AG09319 (cell line): Measurements from ENCODE around the gene ARIH1.

Experiments used
- DNase-seq: peaks from one replicate; pipeline ENCODE4 v3.0.0-alpha.2; 2010; ENCODE audit warnings: low read depth; ENCODE audit errors: extremely low read depth
- CTCF ChIP-seq: IDR thresholded peaks from 2 replicates; pipeline ENCODE4 v1.5.1; 2011; ENCODE audit warnings: low read depth, mild to moderate bottlenecking, inconsistent platforms, low read length, moderate library complexity

ARIH1 gene

GRCh38 chr15:72536506-72536905 lies 62.4 kb downstream of the ARIH1 start:
- DNase-seq = no peak
- no peak for TF ChIP-seq CTCF

GRCh38 chr15:72538931-72539330 lies 64.8 kb downstream of the ARIH1 start:
- no peak for DNase-seq
- TF ChIP-seq CTCF = no peak

GRCh38 chr15:72540606-72541237 lies 66.6 kb downstream of the ARIH1 start:
- TF ChIP-seq CTCF = no peak
- DNase-seq = no peak

GRCh38 chr15:72541674-72542073 lies 67.5 kb downstream of the ARIH1 start:
- TF ChIP-seq CTCF = no peak
- DNase-seq = no peak

GRCh38 chr15:72545156-72545555 lies 71.0 kb downstream of the ARIH1 start:
- DNase-seq = no peak
- TF ChIP-seq CTCF = no peak

- TF ChIP-seq CTCF = no peak
- DNase-seq = peak; percentile 4
These were observed 80.6 kb downstream of the ARIH1 start for GRCh38 chr15:72554471-72555425.

GRCh38 chr15:72559781-72560180 lies 85.7 kb downstream of the ARIH1 start:
- TF ChIP-seq CTCF = no peak
- DNase-seq = no peak
